Cardiac muscle cell (in vitro differentiated cells and primary cell): ENCODE data around the gene GMEB2. TPM values are rescaled to one million over a fixed set of nuclear protein-coding genes. Genes with fewer than 3 reads are reported as not detected.

Experiments used
- DNase-seq, 2 donors: peaks; one replicate each; pipeline versions ENCODE4 v3.0.0 to v3.0.0-alpha.2; 2010 to 2017; ENCODE audit warnings: low read depth in 1 of 2, low spot score in 1 of 2
- H3K27ac ChIP-seq: fragments of 200-600 bp; sonication (generic); 2 replicates; pipeline ENCODE4 v1.5.1; 2016
- H3K27me3 ChIP-seq: fragments of 200-600 bp; sonication (generic); 2 replicates; pipeline ENCODE4 v1.6.0; 2016; ENCODE audit warnings: control low read depth
- H3K36me3 ChIP-seq: fragments of 200-600 bp; sonication (generic); 2 replicates; pipeline ENCODE4 v1.5.1; 2016; ENCODE audit warnings: control low read depth
- H3K4me1 ChIP-seq: fragments of 200-600 bp; sonication (generic); 2 replicates; pipeline ENCODE4 v1.8.1; 2017; ENCODE audit warnings: low read depth, mild to moderate bottlenecking, mixed run types
- H3K4me3 ChIP-seq: fragments of 200-600 bp; sonication (generic); 2 replicates; pipeline ENCODE4 v1.5.1; 2016; ENCODE audit warnings: mild to moderate bottlenecking
- H3K9me3 ChIP-seq: fragments of 200-600 bp; sonication (generic); 2 replicates; pipeline ENCODE4 v1.5.1; 2017; ENCODE audit warnings: low read depth, mild to moderate bottlenecking, control low read depth
- polyA plus RNA-seq: library from polyadenylated mRNA; unstranded; fragments of >200 nt; fragmentation: Nextera tagmentation; extraction: Ambion mirVana; gene quantifications from 2 replicates; pipeline ENCODE4 v1.2.1, GENCODE V29; 2016
- total RNA-seq: library from RNA; depleted of rRNA; stranded (reverse); fragments of >200 nt; gene quantifications from 2 replicates; pipeline ENCODE4 v1.2.3, GENCODE V29; 2016
- TF ChIP-seq, protein P1 (sequence below): IDR thresholded peaks from 2 replicates; pipeline ENCODE4 v1.5.1; 2012; ENCODE audit warnings: low read depth, mild to moderate bottlenecking, low read length

The GMEB2 gene
- total and polyA plus RNA-seq, 2 experiments from 2014 or later, result 11.4 to 15.4 TPM

DNA sequence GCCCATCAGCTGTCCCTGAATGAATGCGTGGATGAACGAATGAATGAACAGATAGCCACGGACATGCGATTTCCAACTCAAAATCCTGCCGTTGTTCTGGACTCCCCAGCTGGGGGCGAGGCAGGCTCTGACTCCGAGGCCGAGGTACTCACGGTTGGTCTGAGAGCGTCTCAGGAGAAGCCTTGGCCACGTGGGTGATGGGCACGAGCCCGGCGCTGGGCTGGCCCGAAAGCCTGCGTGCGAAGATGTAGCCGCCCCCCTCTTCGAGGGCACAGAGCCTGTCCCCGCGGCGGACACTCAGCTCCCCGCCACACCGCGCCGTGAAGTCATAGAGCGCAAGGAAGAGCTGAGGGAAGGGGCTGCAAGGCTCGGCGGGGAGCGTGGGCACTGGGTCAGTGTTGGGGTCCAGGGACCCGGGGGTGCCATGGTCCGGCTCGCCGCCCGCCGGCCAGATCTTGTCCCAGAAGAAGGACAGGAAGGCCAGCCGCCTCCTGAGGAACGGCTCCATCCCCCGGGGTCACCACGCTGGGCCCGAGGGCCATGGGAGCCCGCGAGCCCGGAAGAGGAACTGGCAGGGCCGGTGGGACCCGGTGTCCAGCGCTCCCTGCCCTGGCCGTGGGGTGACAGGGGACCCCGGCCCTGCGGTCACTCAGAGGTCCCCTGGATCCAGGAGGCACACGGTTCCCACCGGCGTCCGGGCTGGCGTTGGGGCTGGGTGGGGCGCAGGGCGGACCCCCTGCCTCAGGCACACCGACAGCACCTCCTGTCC lies 79.8 kb downstream of the GMEB2 start:
- Histone ChIP-seq H3K27ac (no peak overlapping the region), H3K9me3 (no peaks in the 10 kb centered on the region), H3K4me3 (no peak overlapping the region), H3K36me3 (no peaks in the 10 kb centered on the region), H3K27me3 (no peaks in the 10 kb centered on the region), H3K4me1 (no peaks in the 10 kb centered on the region)
- no peak for DNase-seq
- TF ChIP-seq, protein P1, sequence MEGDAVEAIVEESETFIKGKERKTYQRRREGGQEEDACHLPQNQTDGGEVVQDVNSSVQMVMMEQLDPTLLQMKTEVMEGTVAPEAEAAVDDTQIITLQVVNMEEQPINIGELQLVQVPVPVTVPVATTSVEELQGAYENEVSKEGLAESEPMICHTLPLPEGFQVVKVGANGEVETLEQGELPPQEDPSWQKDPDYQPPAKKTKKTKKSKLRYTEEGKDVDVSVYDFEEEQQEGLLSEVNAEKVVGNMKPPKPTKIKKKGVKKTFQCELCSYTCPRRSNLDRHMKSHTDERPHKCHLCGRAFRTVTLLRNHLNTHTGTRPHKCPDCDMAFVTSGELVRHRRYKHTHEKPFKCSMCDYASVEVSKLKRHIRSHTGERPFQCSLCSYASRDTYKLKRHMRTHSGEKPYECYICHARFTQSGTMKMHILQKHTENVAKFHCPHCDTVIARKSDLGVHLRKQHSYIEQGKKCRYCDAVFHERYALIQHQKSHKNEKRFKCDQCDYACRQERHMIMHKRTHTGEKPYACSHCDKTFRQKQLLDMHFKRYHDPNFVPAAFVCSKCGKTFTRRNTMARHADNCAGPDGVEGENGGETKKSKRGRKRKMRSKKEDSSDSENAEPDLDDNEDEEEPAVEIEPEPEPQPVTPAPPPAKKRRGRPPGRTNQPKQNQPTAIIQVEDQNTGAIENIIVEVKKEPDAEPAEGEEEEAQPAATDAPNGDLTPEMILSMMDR, result no peak

DNA sequence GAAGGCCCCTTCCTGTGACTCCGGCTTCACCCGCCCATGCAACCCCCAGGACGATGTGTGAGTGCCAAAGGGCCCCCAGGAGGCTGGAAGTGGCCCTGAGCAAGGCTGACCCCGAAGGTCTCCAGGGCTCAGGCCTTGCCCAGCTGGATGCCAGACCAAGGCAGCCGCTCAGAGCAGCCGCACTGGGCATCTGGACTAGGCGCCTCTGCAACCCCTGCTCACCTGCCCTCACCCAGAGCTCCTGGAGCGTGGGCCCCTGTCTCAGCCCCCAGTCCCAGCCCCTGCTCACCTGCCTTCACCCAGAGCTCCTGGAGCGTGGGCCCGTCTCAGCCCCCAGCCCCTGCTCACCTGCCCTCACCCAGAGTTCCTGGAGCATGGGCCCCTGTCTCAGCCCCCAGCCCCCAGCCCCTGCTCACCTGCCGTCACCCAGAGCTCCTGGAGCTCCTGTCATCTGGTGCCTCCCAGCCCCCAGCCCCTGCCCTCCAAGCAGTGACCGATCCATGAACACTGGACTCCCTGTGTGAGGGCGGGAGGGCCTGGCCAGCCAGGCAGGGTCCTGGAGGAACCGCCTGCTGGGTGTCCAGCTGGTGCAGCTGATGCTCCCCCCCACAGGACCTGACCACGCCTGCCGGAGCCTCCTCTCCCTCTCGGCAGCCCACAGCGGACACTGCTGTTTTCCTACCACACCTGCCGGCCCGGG lies 80.5 kb downstream of the GMEB2 start:
- no peaks in the 10 kb centered on the region for H3K4me1 ChIP-seq

DNA sequence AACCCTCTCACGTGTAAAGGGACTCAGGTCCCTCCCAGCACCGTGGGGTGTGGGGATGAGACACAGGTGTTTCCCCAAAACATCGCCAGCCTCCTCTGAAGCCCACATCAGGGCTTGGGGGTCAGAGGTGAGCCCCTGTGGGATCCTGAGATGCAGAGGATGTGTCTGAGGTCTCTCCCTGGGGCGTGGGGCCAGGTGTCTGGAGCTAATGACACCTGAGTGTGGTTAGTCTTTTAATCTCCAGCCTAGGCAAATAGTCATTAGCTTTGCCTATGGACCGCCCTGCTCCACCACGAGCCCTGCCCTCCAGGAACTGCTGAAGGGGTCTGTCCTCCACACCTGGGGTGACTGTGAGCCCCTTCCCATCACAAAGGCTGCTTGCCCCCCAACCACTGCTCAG lies 81.1 kb downstream of the GMEB2 start:
- no peaks in the 10 kb centered on the region for H3K9me3 ChIP-seq
- H3K27ac ChIP-seq, result no peak overlapping the region
- TF ChIP-seq, protein P1, result no peak
- H3K27me3 ChIP-seq, result no peaks in the 10 kb centered on the region
- no peak overlapping the region for H3K4me3 ChIP-seq
- H3K4me1 ChIP-seq, result no peaks in the 10 kb centered on the region
- DNase-seq, result no peak
- no peaks in the 10 kb centered on the region for H3K36me3 ChIP-seq

More for the DNA sequence above, 80.5 kb downstream of the GMEB2 start:
- Histone ChIP-seq H3K27ac (no peak overlapping the region), H3K27me3 (no peaks in the 10 kb centered on the region), H3K36me3 (no peaks in the 10 kb centered on the region), H3K4me3 (no peak overlapping the region), H3K9me3 (no peaks in the 10 kb centered on the region)
- no peak for DNase-seq
- TF ChIP-seq, protein P1, result no peak

DNA sequence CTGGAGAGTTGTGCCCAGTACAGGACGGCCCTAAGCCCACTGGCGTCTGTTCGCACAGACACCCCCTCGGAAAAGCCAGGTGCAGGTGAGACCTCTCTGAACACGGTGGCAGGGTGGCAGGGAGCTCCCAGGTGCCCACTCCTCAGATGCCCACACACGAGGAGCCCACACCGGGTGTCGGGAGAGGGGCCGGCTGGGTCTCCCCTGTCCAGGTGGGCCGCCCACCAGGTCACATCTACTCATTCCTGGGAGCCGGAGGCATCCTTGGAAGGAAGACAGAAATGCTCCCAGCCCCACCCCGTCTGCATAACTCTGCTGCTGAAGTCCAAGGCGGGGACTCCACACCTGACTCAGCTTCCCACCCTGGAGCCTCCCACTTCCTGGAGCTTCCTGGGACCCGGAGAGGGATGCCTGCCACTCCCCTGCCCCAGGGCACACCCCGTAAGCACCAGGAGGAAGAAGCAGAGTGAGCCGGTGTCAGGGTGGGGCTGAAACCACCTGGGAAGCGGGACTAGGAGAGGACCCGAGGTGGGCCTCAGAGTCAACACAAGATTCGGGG lies 81.9 kb downstream of the GMEB2 start:
- H3K27ac ChIP-seq, result no peak overlapping the region
- TF ChIP-seq, protein P1, result no peak
- no peak overlapping the region for H3K4me3 ChIP-seq
- no peaks in the 10 kb centered on the region for H3K36me3 ChIP-seq
- H3K4me1 ChIP-seq, result no peaks in the 10 kb centered on the region
- H3K9me3 ChIP-seq, result no peaks in the 10 kb centered on the region
- H3K27me3 ChIP-seq, result no peaks in the 10 kb centered on the region
- DNase-seq, result no peak

DNA sequence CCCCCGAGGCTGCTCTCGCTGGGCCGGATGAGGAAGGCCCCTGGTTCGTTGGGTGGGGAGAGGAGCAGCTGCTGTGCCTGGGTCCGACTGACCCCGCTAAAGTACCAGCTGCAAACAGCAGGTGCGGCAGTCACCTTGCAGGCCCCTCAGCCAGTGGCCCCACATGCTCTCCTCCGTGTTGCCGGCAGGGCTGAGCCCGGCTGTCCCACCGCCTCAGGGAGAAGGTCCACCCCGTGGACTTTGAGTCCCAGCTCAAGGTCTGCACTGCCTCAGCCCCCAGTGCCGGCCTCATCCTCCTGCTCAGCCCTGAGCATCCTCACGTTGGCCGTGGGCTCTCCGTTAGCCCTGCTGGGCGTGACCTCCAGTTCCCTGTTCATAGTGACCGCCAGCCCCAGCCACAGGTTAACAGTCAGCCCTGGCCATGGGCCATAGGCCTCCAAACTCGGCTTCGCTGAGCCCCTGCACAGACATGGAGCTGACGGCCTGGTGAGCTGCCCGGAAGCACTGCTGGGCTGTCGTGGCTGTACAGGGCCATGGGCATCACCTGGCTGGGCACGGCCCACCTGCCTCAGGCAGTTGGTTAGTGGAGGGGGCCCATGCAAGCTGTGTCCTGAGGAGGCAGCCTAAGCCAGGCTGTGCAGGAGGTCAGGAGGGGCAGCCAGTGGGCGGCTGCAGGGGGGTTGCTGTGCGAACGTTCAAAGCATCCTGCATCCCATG lies 82.5 kb downstream of the GMEB2 start:
- H3K4me1 ChIP-seq, result no peaks in the 10 kb centered on the region
- H3K27me3 ChIP-seq, result no peaks in the 10 kb centered on the region
- H3K36me3 ChIP-seq, result no peaks in the 10 kb centered on the region
- H3K4me3 ChIP-seq, result no peak overlapping the region
- DNase-seq, result no peak
- no peaks in the 10 kb centered on the region for H3K9me3 ChIP-seq
- TF ChIP-seq, protein P1, result no peak
- H3K27ac ChIP-seq, result no peak overlapping the region
